ENCODE measurements around the gene ABL1. TPM values are rescaled to one million over a fixed set of nuclear protein-coding genes. Genes with fewer than 3 reads are reported as not detected.
A peak's percentile ranks its signal among the peaks of the same experiment; 100 is the strongest.

Gene ABL1
- total RNA-seq, 1 experiment from 2014 or later = 83.6 TPM

GRCh38 chr9:130884542-130885483, 49.8 kb downstream of the ABL1 start:
- Histone ChIP-seq H3K4me2 (ENCODE audit: insufficient read depth, insufficient read length, low read length) (no peak overlapping the region), H2BK12ac (ENCODE audit: insufficient read length, low read depth, low read length) (no peak overlapping the region), H2BK5ac (ENCODE audit: insufficient read length, low read length) (no peak overlapping the region), H3K56ac (ENCODE audit: insufficient read length, low read depth, low read length) (no peak overlapping the region), H2AFZ (ENCODE audit: low read length) (no peak overlapping the region), H3K14ac (ENCODE audit: insufficient read depth, low read length) (no peak overlapping the region), H3K27me3 (ENCODE audit: insufficient read depth, low read length) (no peaks in the 10 kb centered on the region), H4K5ac (ENCODE audit: insufficient read length, low read depth, low read length) (no peak overlapping the region), H2BK15ac (ENCODE audit: low read depth, low read length) (no peak overlapping the region), H3K23ac (ENCODE audit: insufficient read length, low read depth, low read length) (no peak overlapping the region), H3K9ac (ENCODE audit: extremely low read depth, insufficient read length, low read length) (no peak overlapping the region), H3K18ac (ENCODE audit: insufficient read length, low read depth, low read length) (no peak overlapping the region), H3K27ac (ENCODE audit: insufficient read length, low read depth, low read length) (no peak overlapping the region), H3T11ph (ENCODE audit: low read length) (no peak overlapping the region), H3K23me2 (ENCODE audit: insufficient read length, low read depth, low read length, poor library complexity, severe bottlenecking) (no peaks in the 10 kb centered on the region), H3K4me1 (ENCODE audit: insufficient read depth, low read length) (no peaks in the 10 kb centered on the region), H3K79me2 (ENCODE audit: insufficient read depth, low read length) (no peaks in the 10 kb centered on the region), H3K9me3 (ENCODE audit: control insufficient read depth, low read depth, low read length) (no peaks in the 10 kb centered on the region), H4K20me1 (ENCODE audit: control insufficient read depth, insufficient read depth, insufficient read length) (peaks cover 2% of the 10 kb centered on the region), H3K4ac (ENCODE audit: low read depth, low read length) (no peak overlapping the region), H4K91ac (ENCODE audit: insufficient read length, low read depth, low read length) (no peak overlapping the region), H2AK5ac (ENCODE audit: insufficient read length, low read length) (no peak overlapping the region), H2BK20ac (ENCODE audit: low read depth, low read length, poor library complexity, severe bottlenecking) (no peak overlapping the region), H2BK120ac (ENCODE audit: low read depth, low read length, poor library complexity, severe bottlenecking) (no peak overlapping the region), H4K8ac (replicated peaks; ENCODE audit: insufficient read length, low read depth, low read length) (no peak overlapping the region), H3K79me1 (ENCODE audit: insufficient read depth, low read depth, low read length, poor library complexity, severe bottlenecking) (no peaks in the 10 kb centered on the region)
- no peak overlapping the region for H3K4me3 Mint-ChIP-seq
- H3K4me1 Mint-ChIP-seq = peaks cover 3 to 5% of the 10 kb centered on the region in 2 experiments; a peak in 3 of 4 replicates
- DNase-seq = no peak
- no peaks in the 10 kb centered on the region for H3K27me3 Mint-ChIP-seq (ENCODE audit: low read depth)
- TF ChIP-seq CTCF (conservative IDR thresholded peaks at IDR 0.05) = no peak
- peak overlapping the region in 2 of 3 experiments; percentile 47 to 81; a peak in 4 of 7 replicates for H3K27ac Mint-ChIP-seq
- H3K9me3 Mint-ChIP-seq = no peaks in the 10 kb centered on the region
- peaks cover 39 to 86% (median 77%) of the 10 kb centered on the region in 3 experiments for H3K36me3 Mint-ChIP-seq (ENCODE audit: insufficient read depth in 1 of 3, low read depth in 3 of 3)
- WGBS (ENCODE audit: extremely low coverage, insufficient read length, low lambda C conversion rate) = no CpG with 5 or more reads among the region's 47 CpGs
